Activated B cell treated with CpG ODN at 0.5 μM for 24 hours (primary cell): ENCODE data around the gene VILL. TPM values are rescaled to one million over a fixed set of nuclear protein-coding genes. Genes with fewer than 3 reads are reported as not detected.

Experiments used
- total RNA-seq: library from RNA; stranded (reverse); gene quantifications from 2 replicates; pipeline ENCODE4 v1.2.3, GENCODE V29; 2022

VILL gene
- total RNA-seq, 1 donor from 2014 or later, result 21.6 TPM

Other genes with a start within 250 kb of the VILL start
- gene CTDSPL, start 128.9 kb upstream of the VILL start, total RNA-seq, result not detected in 2 replicates
- gene PLCD1, start 38.9 kb downstream of the VILL start, total RNA-seq, result 2.4 and 6.5 TPM in 2 replicates
- gene DLEC1, start 48.4 kb downstream of the VILL start, total RNA-seq, result 0.10 and 0.11 TPM in 2 replicates
- gene ACAA1, start 146.3 kb downstream of the VILL start, total RNA-seq, result 78.1 and 79.6 TPM in 2 replicates
- gene MYD88, start 147.9 kb downstream of the VILL start, total RNA-seq, result 60.1 and 62.7 TPM in 2 replicates
- 34.8 and 40.2 TPM in 2 replicates for gene OXSR1, start 174.8 kb downstream of the VILL start, total RNA-seq